Skeletal muscle satellite cell (primary cell): ENCODE data around the gene PDZD2.
"Not testable (repeated sequence)": the region's sequence is repeated elsewhere in the genome, so short reads cannot be mapped to it uniquely, and the experiment has no call there.

ENCODE experiments used
- H3K27me3 ChIP-seq: 2 replicates; pipeline ENCODE4 v1.7.0; 2013; ENCODE audit warnings: low read length; ENCODE audit not compliant: control insufficient read depth, insufficient read depth
- H3K36me3 ChIP-seq: 2 replicates; pipeline ENCODE4 v1.7.0; 2013; ENCODE audit warnings: mild to moderate bottlenecking, control low read depth, low read length; ENCODE audit not compliant: insufficient read depth
- H3K4me1 ChIP-seq: 2 replicates; pipeline ENCODE4 v1.7.0; 2013; ENCODE audit warnings: low read length; ENCODE audit not compliant: control insufficient read depth, insufficient read depth
- H3K4me2 ChIP-seq: 2 replicates; pipeline ENCODE4 v1.7.0; 2013; ENCODE audit warnings: mild to moderate bottlenecking, low read length
- H3K4me3 ChIP-seq: 2 replicates; pipeline ENCODE4 v1.7.0; 2013; ENCODE audit warnings: low read length
- H3K9ac ChIP-seq: 2 replicates; pipeline ENCODE4 v1.7.0; 2013; ENCODE audit warnings: mild to moderate bottlenecking, low read depth, low read length, moderate library complexity
- H3K9me3 ChIP-seq: replicated peaks from 2 replicates; pipeline ENCODE4 v1.7.0; 2013; ENCODE audit warnings: mild to moderate bottlenecking, control low read depth, low read length

Gene PDZD2

GRCh38 chr5:31722111-31722510 lies 83.2 kb downstream of the PDZD2 start:
- Histone ChIP-seq H3K36me3 (no peaks in the 10 kb centered on the region), H3K9me3 (no peaks in the 10 kb centered on the region), H3K4me1 (no peaks in the 10 kb centered on the region), H3K27me3 (no peaks in the 10 kb centered on the region), H3K9ac (no peak overlapping the region), H3K4me2 (no peak overlapping the region), H3K4me3 (no peak overlapping the region)

- Histone ChIP-seq H3K27me3 (no peaks in the 10 kb centered on the region), H3K9me3 (no peaks in the 10 kb centered on the region), H3K4me3 (no peak overlapping the region), H3K4me2 (no peak overlapping the region), H3K9ac (no peak overlapping the region), H3K36me3 (no peaks in the 10 kb centered on the region), H3K4me1 (no peaks in the 10 kb centered on the region)
Observed at GRCh38 chr5:31725996-31726395, 87.1 kb downstream of the PDZD2 start.

GRCh38 chr5:31726952-31727351 lies 88.0 kb downstream of the PDZD2 start:
- Histone ChIP-seq H3K9ac (no peak overlapping the region), H3K4me1 (no peaks in the 10 kb centered on the region), H3K4me3 (no peak overlapping the region), H3K36me3 (no peaks in the 10 kb centered on the region), H3K27me3 (no peaks in the 10 kb centered on the region), H3K9me3 (no peaks in the 10 kb centered on the region), H3K4me2 (no peak overlapping the region)

GRCh38 chr5:31728039-31728438 lies 89.1 kb downstream of the PDZD2 start:
- no peaks in the 10 kb centered on the region for H3K9me3 ChIP-seq
- no peaks in the 10 kb centered on the region for H3K4me1 ChIP-seq
- no peak overlapping the region for H3K4me3 ChIP-seq
- no peak overlapping the region for H3K4me2 ChIP-seq
- H3K36me3 ChIP-seq: no peaks in the 10 kb centered on the region
- no peak overlapping the region for H3K9ac ChIP-seq
- no peaks in the 10 kb centered on the region for H3K27me3 ChIP-seq

GRCh38 chr5:31728806-31729205 lies 89.9 kb downstream of the PDZD2 start:
- not testable (repeated sequence) for H3K9me3 ChIP-seq, H3K9ac ChIP-seq, H3K4me3 ChIP-seq, H3K27me3 ChIP-seq, H3K4me1 ChIP-seq, H3K36me3 ChIP-seq, H3K4me2 ChIP-seq

- H3K9ac ChIP-seq: no peak overlapping the region
- no peaks in the 10 kb centered on the region for H3K4me1 ChIP-seq
- H3K4me3 ChIP-seq: no peak overlapping the region
- H3K4me2 ChIP-seq: no peak overlapping the region
- peaks cover 2% of the 10 kb centered on the region for H3K27me3 ChIP-seq
- H3K9me3 ChIP-seq: no peaks in the 10 kb centered on the region
- H3K36me3 ChIP-seq: no peaks in the 10 kb centered on the region
Observed at GRCh38 chr5:31730139-31730538, 91.2 kb downstream of the PDZD2 start.

- no peak overlapping the region for H3K4me3 ChIP-seq
- H3K9me3 ChIP-seq: no peaks in the 10 kb centered on the region
- H3K27me3 ChIP-seq: peaks cover 2% of the 10 kb centered on the region
- H3K4me2 ChIP-seq: no peak overlapping the region
- H3K4me1 ChIP-seq: no peaks in the 10 kb centered on the region
- H3K9ac ChIP-seq: no peak overlapping the region
- H3K36me3 ChIP-seq: no peaks in the 10 kb centered on the region
Observed at GRCh38 chr5:31731016-31731415, 92.1 kb downstream of the PDZD2 start.

GRCh38 chr5:31731710-31732301 lies 92.9 kb downstream of the PDZD2 start:
- no peaks in the 10 kb centered on the region for H3K4me1 ChIP-seq
- H3K4me2 ChIP-seq: no peak overlapping the region
- no peak overlapping the region for H3K9ac ChIP-seq
- no peaks in the 10 kb centered on the region for H3K36me3 ChIP-seq
- no peak overlapping the region for H3K4me3 ChIP-seq
- peaks cover 2% of the 10 kb centered on the region for H3K27me3 ChIP-seq
- H3K9me3 ChIP-seq: no peaks in the 10 kb centered on the region

- H3K36me3 ChIP-seq, H3K4me3 ChIP-seq, H3K27me3 ChIP-seq, H3K4me2 ChIP-seq, H3K9ac ChIP-seq, H3K9me3 ChIP-seq, H3K4me1 ChIP-seq: not testable (repeated sequence)
Observed at GRCh38 chr5:31732821-31733220, 93.9 kb downstream of the PDZD2 start.

- H3K36me3 ChIP-seq: no peaks in the 10 kb centered on the region
- peaks cover 6% of the 10 kb centered on the region for H3K27me3 ChIP-seq
- H3K4me2 ChIP-seq: no peak overlapping the region
- no peaks in the 10 kb centered on the region for H3K4me1 ChIP-seq
- H3K4me3 ChIP-seq: no peak overlapping the region
- no peaks in the 10 kb centered on the region for H3K9me3 ChIP-seq
- H3K9ac ChIP-seq: no peak overlapping the region
Observed at GRCh38 chr5:31733371-31733770, 94.4 kb downstream of the PDZD2 start.

GRCh38 chr5:31736127-31736526 lies 97.2 kb downstream of the PDZD2 start:
- Histone ChIP-seq H3K4me2 (no peak overlapping the region), H3K36me3 (no peaks in the 10 kb centered on the region), H3K4me3 (no peak overlapping the region), H3K4me1 (no peaks in the 10 kb centered on the region), H3K27me3 (peaks cover 6% of the 10 kb centered on the region), H3K9me3 (no peaks in the 10 kb centered on the region), H3K9ac (no peak overlapping the region)

- H3K9me3 ChIP-seq: no peaks in the 10 kb centered on the region
- H3K4me2 ChIP-seq: no peak overlapping the region
- H3K36me3 ChIP-seq: no peaks in the 10 kb centered on the region
- H3K4me3 ChIP-seq: no peak overlapping the region
- H3K4me1 ChIP-seq: no peaks in the 10 kb centered on the region
- H3K27me3 ChIP-seq: peaks cover 11% of the 10 kb centered on the region
- H3K9ac ChIP-seq: no peak overlapping the region
Observed at GRCh38 chr5:31738199-31738598, 99.3 kb downstream of the PDZD2 start.
